ENCODE measurements around the gene FCHSD2. TPM values are rescaled to one million over a fixed set of nuclear protein-coding genes. Genes with fewer than 3 reads are reported as not detected.
"Not testable (repeated sequence)": the region's sequence is repeated elsewhere in the genome, so short reads cannot be mapped to it uniquely, and the experiment has no call there.

FCHSD2 gene
- total RNA-seq, 1 experiment from 2014 or later, result 4.8 TPM

DNA sequence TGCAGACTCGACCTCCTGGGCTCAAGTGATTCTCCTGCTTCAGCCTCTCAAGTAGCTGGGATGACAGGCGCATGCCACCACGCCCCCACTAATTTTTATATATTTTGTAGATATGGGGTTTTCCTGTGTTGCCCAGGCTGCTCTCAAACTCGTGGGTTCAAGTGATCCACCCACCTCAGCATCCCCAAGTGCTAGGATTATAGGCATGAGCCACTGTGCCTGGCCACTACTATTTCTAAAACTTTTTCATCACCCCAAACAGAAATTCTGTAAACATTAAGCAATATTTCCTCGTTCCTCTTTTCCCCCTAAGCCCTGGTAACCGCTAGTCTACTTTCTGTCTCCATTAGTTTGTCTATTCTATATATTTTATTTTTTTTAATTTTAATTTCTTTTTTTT, 336.9 kb downstream of the FCHSD2 start:
- no peak for DNase-seq (ENCODE audit: low spot score)

DNA sequence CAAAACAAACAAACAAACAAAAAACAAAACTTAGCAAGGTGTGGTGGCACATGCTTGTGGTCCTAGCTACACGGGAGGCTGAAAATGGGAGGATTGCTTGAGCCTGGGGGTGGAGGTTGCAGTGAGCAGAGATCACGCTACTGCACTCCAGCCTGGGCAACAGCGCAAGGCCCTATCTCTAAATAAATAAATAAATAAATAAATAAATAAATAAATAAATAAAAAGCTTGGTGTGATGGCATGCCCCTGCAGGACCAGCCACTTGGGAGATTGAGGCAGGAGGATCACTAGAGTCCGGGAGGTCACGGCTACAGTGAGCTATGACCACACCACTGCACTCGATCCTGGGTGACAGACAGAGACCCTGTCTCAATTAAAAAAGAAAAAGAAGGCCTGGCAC, 339.3 kb downstream of the FCHSD2 start:
- DNase-seq (ENCODE audit: low spot score), result no peak

DNA sequence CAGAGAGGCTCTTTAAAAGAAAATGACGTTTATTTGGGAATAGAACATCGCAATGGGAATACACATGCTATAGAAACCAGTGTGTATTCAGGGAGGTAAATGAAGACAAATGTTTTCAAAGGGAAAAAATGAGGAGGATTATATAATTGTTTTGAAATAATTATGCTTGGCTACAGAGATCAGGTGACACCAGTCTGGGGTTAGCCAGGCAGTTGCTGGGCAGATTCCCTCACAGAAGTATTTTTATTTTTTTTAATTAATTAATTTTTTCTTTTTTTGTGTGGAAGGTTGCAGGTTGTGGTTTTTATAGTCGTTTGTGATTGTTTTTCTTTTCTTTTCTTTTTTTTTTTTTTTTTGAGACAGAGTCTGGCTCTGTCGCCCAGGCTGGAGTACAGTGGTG, 342.7 kb downstream of the FCHSD2 start:
- no peak for DNase-seq (ENCODE audit: low spot score)

DNA sequence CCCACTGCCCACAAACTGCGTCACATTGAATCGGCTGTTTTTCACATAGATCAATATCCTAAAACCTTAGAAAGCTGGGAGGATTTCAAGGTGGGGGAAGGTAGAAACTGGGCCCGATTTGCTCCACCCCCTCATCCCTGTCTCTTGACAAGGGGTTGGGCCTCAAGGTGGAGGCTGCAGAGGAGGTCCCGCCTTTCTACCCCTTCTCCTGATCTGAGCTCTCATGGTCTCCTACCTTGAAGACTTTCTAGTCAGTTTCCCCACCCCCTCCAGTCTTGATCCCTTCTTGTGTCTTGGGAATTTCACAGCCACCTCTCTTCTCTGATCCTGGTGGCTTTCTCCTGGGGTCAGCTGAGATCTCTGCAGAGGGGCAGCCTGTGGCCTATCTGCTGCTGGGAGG, 343.8 kb downstream of the FCHSD2 start:
- no peak for DNase-seq (ENCODE audit: low spot score)

GRCh38 chr11:72793425-72794367, 348.4 kb downstream of the FCHSD2 start, which contains the start of gene STARD10:
STARD10 (minus strand) TSS chr11:72794047; CDS start chr11:72781181, 12,866 bp downstream.
- peak; percentile 99 for DNase-seq (ENCODE audit: low spot score)

- no peak for DNase-seq (ENCODE audit: low spot score)
Measured at GRCh38 chr11:72793076-72793424, 349.1 kb downstream of the FCHSD2 start.

DNA sequence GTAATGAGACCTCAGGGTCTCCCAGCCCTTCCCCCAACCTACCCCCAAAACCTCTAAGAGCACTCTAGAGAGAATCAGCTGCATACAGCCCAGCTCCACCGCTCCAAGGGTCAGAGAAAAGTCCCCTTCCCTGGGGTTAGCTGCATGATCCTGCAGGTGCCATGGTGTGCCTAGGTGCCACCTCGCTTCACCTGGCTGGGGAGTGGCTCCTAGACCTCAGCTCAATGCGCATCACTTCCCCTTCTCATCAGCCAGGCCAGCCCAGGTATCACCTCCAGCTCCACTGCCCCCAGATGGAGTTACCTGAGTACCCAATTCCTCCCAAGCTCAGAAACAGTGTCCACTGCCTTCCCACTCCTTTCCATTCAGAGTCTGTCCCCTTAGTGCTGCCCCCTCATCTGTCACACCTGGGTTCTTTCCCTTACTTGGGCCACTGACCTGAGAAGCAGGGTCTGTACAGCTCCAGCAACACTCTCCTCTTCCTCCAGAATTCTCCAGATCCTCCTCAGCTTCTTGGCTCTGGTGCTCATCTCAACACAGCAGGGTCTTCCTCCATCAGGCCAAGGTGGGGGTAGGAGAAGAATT, 349.6 kb downstream of the FCHSD2 start:
- no peak for DNase-seq (ENCODE audit: low spot score)

DNA sequence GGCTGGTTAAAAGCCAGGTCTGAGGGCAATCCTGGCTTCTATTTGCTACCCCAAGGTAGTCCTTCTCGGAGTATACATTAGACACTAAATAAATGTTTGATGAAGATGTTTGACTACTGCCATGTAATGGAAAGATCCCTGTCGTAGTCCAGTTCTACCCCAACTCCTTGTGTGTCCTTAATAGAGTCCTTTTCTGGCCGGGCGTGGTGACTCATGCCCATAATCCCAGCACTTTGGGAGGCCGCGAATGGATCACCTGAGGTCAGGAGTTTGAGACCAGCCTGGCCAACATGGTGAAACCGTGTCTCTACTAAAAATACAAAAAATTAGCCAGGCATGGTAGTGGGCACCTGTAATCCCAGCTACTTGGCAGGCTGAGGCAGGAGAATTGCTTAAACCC, 350.9 kb downstream of the FCHSD2 start:
- DNase-seq (ENCODE audit: low spot score), result not testable (repeated sequence)

GRCh38 chr11:72789493-72790131, 352.5 kb downstream of the FCHSD2 start:
- DNase-seq (ENCODE audit: low spot score), result peak; percentile 47

- DNase-seq (ENCODE audit: low spot score), result no peak
Measured at GRCh38 chr11:72788241-72788640, 353.9 kb downstream of the FCHSD2 start.

DNA sequence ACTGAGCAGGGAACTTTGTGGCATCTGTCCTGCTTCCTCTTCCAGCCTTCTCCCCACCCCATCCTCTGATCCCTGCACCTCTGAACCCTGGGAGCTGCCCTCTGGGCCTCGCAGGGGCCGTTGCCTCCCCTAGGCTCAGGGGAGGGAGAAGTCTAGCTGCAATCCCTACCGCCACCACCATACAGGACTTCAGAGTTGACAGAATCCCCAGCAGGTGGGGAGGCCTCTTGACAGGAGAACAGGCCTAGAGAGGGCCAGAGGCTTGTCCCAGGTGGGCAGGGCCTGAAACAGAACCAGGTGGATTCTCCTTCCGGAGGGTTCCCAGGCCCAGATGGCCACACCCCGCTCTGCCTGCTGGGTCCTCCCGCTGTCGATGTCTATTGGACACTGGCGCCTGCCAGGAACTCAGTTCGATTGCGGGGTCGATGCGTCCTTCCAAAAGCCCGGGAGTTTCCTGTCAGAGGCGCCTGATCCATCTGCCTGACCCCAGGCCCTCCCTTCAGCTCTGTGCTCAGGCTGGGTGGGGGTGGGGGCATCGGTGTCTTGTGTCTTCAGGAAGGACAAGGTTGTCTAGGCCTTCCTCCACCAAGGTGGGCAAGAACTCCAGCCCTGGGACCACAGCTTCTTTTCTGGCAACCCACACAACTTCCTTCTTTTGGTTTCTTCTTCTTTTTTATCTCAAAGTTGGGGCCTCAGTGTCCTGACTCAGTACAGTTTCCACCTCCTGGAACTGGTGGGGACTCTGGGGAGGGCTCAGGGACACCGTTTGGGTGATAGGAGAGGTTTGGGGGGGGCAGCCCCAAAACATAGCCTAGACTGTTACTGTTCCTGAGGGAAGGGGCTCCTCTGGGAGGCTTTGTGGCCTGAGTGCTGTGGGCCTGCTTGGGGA, 354.7 kb downstream of the FCHSD2 start:
- peak; percentile 65 for DNase-seq (ENCODE audit: low spot score)

Small RNA genes within 50 kb of the gene (small RNA-seq; reads per million reads assigned to genes)
- not detected for gene RNU6-672P

Other genes starting within 250 kb of the FCHSD2 start
- 36.4 and 39.5 TPM in 2 replicates for gene P2RY2, start 76.0 kb upstream of the FCHSD2 start, total RNA-seq (2014; rRNA removed; shearing (Covaris generic))
- gene P2RY6, start 130.0 kb upstream of the FCHSD2 start, total RNA-seq (2014; rRNA removed; shearing (Covaris generic)), result not detected in 2 replicates
- gene ARHGEF17, start 166.0 kb upstream of the FCHSD2 start, total RNA-seq (2014; rRNA removed; shearing (Covaris generic)), result 31.9 and 33.1 TPM in 2 replicates
- 20.9 and 21.5 TPM in 2 replicates for gene RELT, start 234.1 kb upstream of the FCHSD2 start, total RNA-seq (2014; rRNA removed; shearing (Covaris generic))